Uterus (tissue), 4 donors: ENCODE measurements around the gene SRPRB. TPM values are rescaled to one million over a fixed set of nuclear protein-coding genes. Genes with fewer than 3 reads are reported as not detected.

ENCODE experiments used
- DNase-seq, 2 donors: peaks; one replicate each; pipeline ENCODE4 v3.0.0-alpha.2; 2019 to 2020
- H3K27ac ChIP-seq, 2 donors: fragments of 200-600 bp; sonication (generic); 1 replicate in 1 of 2; 2 replicates in 1 of 2; pipeline ENCODE4 v1.5.1; 2016 to 2018
- H3K27me3 ChIP-seq, 2 donors: fragments of 200-600 bp; sonication (generic); one replicate each; pipeline ENCODE4 v1.5.1; 2018 to 2019; ENCODE audit warnings: control low read depth in 1 of 2
- H3K36me3 ChIP-seq, 2 donors: fragments of 200-600 bp; sonication (generic); one replicate each; pipeline ENCODE4 v1.5.1; 2019; ENCODE audit warnings: control low read depth in 1 of 2
- H3K4me1 ChIP-seq, 2 donors: fragments of 200-600 bp; sonication (generic); one replicate each; pipeline ENCODE4 v1.5.1; 2018 to 2019; ENCODE audit warnings: control low read depth in 1 of 2
- H3K4me3 ChIP-seq, 2 donors: fragments of 200-600 bp; sonication (generic); 1 replicate in 1 of 2; 2 replicates in 1 of 2; pipeline ENCODE4 v1.5.1; 2018 to 2019; ENCODE audit warnings: mild to moderate bottlenecking in 1 of 2
- H3K9me3 ChIP-seq, 2 donors: fragments of 200-600 bp; sonication (generic); one replicate each; pipeline ENCODE4 v1.5.1; 2019; ENCODE audit warnings: control low read depth in 1 of 2
- POLR2A ChIP-seq, 2 donors: fragments of 450-650 bp; IDR thresholded peaks; one replicate each; pipeline ENCODE4 v1.6.1; 2016; ENCODE audit warnings: antibody characterized with exemption in 2 of 2, mild to moderate bottlenecking in 1 of 2, moderate library complexity in 1 of 2
- intact Hi-C: fragments of 100-400 bp; cut with DNase I; formaldehyde crosslinking; loops from one replicate; pipeline ENCODE4 v1.15.1; 2023; ENCODE audit warnings: low total_unique reads
- total RNA-seq, 4 donors: library from RNA; depleted of rRNA in 3 of 4; stranded (reverse); fragments of >200 nt in 3 of 4; gene quantifications; one replicate each; pipeline versions ENCODE4 v1.1.0 to v1.2.4, GENCODE V29; 2014 to 2023
- TF ChIP-seq, protein P1 (sequence below), 4 experiments: fragments of 200-600 bp in 2 of 4; fragments of 450-650 bp in 2 of 4; sonication (generic) in 2 of 4; IDR thresholded peaks; one replicate each; pipeline ENCODE4 v1.5.1; 2016 to 2019; ENCODE audit warnings: antibody characterized with exemption in 4 of 4, mild to moderate bottlenecking in 2 of 4, moderate library complexity in 1 of 4
- donor health status: DM: yes; HTN: yes; CAD: no.

SRPRB gene
- total RNA-seq, 4 donors from 2014 or later, result 12.0 to 66.2 (median 28.9) TPM

DNA sequence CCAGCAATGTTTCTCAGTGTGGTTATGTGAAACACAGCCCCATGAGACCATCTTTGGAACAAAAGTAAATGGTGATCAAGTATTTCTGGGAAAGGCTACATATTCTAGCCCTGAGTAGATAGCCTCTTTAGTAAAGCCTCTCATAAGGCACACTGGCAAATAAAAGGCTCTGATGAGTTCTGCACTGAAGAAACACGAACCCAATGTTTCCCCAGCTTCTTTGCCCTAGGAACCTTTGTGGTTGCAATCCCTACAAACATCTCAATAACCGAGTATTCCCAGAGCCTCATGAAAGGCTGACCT is 48.3 kb downstream of the SRPRB start:
- Histone ChIP-seq H3K9me3 (no peaks in the 10 kb centered on the region), H3K4me3 (no peak overlapping the region), H3K27ac (no peak overlapping the region), H3K4me1 (no peaks in the 10 kb centered on the region), H3K36me3 (no peaks in the 10 kb centered on the region), H3K27me3 (no peaks in the 10 kb centered on the region)
- intact Hi-C loops, result no loop called here
- no peak for DNase-seq
- TF ChIP-seq, protein P1, sequence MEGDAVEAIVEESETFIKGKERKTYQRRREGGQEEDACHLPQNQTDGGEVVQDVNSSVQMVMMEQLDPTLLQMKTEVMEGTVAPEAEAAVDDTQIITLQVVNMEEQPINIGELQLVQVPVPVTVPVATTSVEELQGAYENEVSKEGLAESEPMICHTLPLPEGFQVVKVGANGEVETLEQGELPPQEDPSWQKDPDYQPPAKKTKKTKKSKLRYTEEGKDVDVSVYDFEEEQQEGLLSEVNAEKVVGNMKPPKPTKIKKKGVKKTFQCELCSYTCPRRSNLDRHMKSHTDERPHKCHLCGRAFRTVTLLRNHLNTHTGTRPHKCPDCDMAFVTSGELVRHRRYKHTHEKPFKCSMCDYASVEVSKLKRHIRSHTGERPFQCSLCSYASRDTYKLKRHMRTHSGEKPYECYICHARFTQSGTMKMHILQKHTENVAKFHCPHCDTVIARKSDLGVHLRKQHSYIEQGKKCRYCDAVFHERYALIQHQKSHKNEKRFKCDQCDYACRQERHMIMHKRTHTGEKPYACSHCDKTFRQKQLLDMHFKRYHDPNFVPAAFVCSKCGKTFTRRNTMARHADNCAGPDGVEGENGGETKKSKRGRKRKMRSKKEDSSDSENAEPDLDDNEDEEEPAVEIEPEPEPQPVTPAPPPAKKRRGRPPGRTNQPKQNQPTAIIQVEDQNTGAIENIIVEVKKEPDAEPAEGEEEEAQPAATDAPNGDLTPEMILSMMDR (IDR thresholded peaks at IDR 0.05), result no peak

DNA sequence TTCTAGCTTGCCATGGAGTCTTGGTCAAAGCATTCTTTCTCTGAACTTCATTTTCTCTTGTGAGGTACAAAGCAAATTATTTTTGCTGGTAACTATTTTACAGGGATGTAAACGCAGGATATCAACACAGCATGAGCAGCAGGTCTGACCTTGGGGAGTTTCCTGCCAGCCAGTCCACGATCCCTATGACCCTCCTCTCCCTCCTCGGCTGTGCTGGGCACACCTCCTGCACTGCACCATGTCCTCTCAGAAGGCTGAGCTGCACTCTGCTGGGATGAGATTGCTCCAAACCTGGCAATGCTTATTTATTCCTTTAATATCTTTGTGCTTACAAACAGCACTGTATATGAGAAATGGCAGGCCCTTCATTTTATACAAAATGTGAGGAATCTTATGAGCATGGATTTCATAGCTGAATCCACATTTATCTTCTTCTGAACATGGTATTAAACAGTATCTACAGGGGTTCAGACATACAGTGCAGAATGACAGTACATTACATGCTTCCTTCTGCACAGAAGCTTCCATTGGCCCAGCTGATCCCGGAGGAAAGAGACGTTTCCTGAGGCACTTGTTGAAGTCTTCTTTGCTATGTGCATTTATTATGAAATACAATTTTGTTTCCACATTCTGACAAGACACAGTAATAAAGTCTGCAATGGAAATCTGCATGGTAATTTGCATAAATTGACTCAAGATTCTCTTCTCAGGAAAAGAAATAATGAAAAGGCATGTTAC is 48.8 kb downstream of the SRPRB start:
- Histone ChIP-seq H3K27ac (no peak overlapping the region), H3K27me3 (no peaks in the 10 kb centered on the region), H3K36me3 (no peaks in the 10 kb centered on the region), H3K9me3 (no peaks in the 10 kb centered on the region), H3K4me3 (no peak overlapping the region), H3K4me1 (no peaks in the 10 kb centered on the region)
- TF ChIP-seq POLR2A (IDR thresholded peaks at IDR 0.05), result no peak
- TF ChIP-seq, protein P1 (IDR thresholded peaks at IDR 0.05), result no peak
- intact Hi-C loops, result no loop called here
- no peak for DNase-seq

DNA sequence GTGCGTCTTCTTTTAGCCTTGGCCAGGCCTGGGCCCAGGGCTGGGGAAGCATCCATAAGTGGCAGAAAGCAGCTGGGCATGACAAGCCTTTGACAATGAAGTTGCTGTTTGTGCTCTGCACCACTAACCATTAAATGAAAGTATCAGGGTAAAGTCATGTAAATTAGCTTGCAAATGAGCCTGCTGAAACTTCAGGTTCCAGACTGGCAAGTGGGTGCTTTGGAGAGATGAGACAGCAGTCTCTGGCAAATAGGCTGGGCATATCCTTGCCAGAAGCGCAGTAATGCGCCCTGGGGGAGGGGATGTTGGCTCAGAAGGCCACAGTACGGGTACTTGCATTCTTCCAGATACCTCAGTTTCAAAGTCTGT is 49.4 kb downstream of the SRPRB start:
- no peak for DNase-seq
- H3K9me3 ChIP-seq, result no peaks in the 10 kb centered on the region
- no peak for TF ChIP-seq POLR2A (IDR thresholded peaks at IDR 0.05)
- TF ChIP-seq, protein P1 (IDR thresholded peaks at IDR 0.05), result no peak

DNA sequence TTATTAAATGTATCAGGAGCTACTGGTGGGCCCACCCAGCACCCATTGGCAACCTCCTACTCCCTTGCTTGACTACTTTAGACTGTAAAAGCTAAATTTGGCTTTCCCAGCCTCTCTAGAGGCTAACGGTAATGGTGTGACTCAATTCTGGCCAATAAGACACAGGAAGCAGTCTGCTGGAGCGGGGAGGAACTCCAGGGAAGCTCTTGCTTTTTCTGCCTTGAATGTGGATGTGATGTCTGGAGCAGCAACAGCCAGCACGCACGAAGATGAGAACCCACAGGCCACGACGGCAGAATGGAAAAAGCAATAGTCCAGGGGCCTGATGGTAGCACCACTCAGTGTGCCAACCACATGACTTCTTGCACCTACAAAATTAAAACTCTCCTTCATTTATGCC is 50.2 kb downstream of the SRPRB start:
- intact Hi-C loops, result no loop called here
- Histone ChIP-seq H3K27me3 (no peaks in the 10 kb centered on the region), H3K4me3 (no peak overlapping the region), H3K4me1 (no peaks in the 10 kb centered on the region), H3K27ac (no peak overlapping the region), H3K9me3 (no peaks in the 10 kb centered on the region), H3K36me3 (no peaks in the 10 kb centered on the region)
- TF ChIP-seq POLR2A (IDR thresholded peaks at IDR 0.05), result no peak
- no peak for DNase-seq

More for the DNA sequence above, 49.4 kb downstream of the SRPRB start:
- Histone ChIP-seq H3K4me1 (no peaks in the 10 kb centered on the region), H3K4me3 (no peak overlapping the region), H3K27ac (no peak overlapping the region), H3K36me3 (no peaks in the 10 kb centered on the region), H3K27me3 (no peaks in the 10 kb centered on the region)
- intact Hi-C loops, result no loop called here

DNA sequence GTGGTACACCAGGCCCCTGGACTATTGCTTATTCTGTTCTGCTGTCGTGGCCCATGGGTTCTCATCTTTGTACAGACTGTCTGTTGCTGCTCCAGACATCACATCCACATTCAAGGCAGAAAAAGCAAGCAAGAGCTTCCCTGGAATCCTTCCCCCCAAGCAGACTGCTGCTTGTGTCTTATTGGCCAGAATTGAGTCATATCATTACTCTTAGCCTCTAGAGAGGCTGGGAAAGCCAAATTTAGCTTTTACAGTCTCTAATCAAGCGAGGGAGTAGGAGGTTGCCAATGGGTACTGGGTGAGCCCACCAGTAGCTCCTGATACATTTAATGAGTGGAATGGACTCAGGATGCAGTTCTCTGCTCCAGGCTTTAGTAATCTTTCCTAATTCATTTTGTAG is 50.7 kb downstream of the SRPRB start:
- Histone ChIP-seq H3K27me3 (no peaks in the 10 kb centered on the region), H3K27ac (no peak overlapping the region), H3K4me1 (no peaks in the 10 kb centered on the region), H3K9me3 (no peaks in the 10 kb centered on the region), H3K4me3 (no peak overlapping the region), H3K36me3 (no peaks in the 10 kb centered on the region)
- intact Hi-C loops, result no loop called here
- DNase-seq, result no peak
- TF ChIP-seq, protein P1 (IDR thresholded peaks at IDR 0.05), result no peak
- no peak for TF ChIP-seq POLR2A (IDR thresholded peaks at IDR 0.05)

DNA sequence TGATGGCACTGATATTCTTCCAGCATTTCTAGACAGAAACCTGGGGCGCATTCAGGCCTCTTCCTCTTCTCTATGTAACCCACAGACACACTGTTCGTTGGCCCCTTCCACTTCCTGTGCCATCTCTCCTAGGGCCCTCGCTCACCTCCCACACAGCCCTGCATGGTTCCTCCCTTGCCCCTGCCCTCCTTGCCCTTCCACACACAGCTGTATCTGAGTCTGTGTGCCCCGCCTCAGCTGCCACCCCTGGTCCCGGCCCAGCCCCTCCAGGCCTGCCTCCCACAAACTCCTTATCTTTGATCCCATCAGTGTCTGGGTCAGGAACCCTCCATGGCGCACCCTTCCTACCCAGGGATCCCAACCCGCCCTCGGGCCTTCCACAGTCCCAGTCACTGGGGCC is 52.2 kb downstream of the SRPRB start:
- H3K36me3 ChIP-seq, result no peaks in the 10 kb centered on the region
- intact Hi-C loops, result no loop called here
- H3K4me1 ChIP-seq, result no peaks in the 10 kb centered on the region
- no peaks in the 10 kb centered on the region for H3K27me3 ChIP-seq
- no peak overlapping the region for H3K4me3 ChIP-seq
- TF ChIP-seq, protein P1 (IDR thresholded peaks at IDR 0.05), result no peak
- no peak for TF ChIP-seq POLR2A (IDR thresholded peaks at IDR 0.05)
- no peaks in the 10 kb centered on the region for H3K9me3 ChIP-seq
- DNase-seq, result no peak
- H3K27ac ChIP-seq, result no peak overlapping the region
